HG02642 (cell line): ENCODE data around the gene SORCS3.
"Not testable (repeated sequence)": the region's sequence is repeated elsewhere in the genome, so short reads cannot be mapped to it uniquely, and the experiment has no call there.

Source experiments
- ATAC-seq: cut with Tn5 transposase; IDR thresholded peaks from one replicate; pipeline ENCODE4 v1.9.1; 2021; ENCODE audit warnings: mild to moderate bottlenecking; ENCODE audit not compliant: unreplicated experiment, poor library complexity

Gene SORCS3

DNA sequence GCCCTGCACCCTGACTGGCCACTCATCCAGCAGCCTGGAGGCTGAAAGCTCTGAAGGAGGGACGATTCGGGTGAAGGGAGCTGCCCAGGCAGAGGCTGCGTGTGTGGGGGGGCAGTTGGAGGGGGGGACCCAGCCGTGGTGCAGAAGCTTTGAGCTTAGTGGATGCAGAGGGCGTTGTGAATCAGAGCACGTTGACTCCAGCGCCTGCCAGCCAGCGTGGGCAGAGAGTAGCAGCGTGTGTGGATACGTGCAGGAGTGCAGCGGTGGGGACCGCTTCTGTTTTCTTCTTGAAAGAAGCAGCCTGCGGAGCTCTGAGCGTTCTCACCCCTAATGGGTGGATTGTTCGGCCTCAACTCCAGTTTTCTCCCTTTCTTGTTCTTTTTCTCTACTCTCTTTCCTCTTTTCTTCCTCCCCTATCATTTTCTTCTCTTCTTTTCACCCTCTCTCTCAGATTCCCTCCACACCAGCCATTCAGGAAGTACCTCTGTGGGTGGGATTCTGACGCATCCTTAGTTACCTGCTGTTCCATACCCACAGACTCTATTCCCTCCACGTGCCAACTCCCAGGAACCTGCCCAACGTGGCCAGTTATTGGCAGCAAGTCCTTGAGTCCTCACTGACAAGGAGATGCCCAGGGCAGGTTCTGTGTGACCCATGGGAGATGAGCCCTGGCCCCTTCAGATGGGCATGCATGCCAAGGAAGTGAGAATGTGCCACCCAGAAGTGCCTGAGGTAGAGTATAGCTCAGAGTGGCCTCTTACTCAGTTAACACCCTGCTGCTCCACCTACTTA, 47.4 kb downstream of the SORCS3 start:
- no peak for ATAC-seq

DNA sequence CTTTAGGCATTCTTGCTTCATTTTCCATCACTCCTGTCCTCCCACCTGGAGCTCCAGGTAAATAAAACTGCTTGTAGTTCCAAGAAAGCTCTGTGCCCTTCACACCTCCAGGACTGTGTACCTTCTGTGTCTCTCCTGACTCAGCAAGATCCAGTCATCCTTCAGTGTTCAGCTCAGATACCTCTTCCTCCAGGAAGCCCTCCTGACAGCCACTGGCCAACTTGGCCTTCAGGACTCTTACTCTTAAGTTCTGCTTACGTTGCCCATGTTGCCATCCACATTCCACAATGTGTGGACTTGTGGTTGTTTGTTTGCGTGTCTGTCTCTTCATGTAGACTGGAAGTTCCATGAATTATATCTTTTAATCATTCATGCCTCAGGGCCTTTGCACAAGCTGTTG, 48.0 kb downstream of the SORCS3 start:
- no peak for ATAC-seq

DNA sequence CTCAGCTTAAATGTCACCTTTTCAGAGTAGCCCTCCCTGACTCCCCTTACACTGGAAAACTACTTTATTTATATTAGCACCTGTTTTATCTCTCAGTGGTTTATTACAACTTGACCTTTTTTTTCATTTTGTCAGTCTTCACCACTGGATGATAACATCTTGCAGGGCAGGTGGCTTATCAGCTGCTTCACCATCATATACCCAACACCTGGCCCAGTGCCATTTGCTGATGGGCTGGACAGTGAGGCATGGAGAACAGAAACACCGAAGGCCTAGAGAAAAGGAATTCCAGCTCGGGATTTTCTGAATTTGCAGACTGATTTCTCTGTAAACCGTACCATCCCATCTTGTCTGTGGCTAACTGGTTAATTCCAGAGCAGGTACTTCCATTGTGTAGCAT, 48.5 kb downstream of the SORCS3 start:
- no peak for ATAC-seq

DNA sequence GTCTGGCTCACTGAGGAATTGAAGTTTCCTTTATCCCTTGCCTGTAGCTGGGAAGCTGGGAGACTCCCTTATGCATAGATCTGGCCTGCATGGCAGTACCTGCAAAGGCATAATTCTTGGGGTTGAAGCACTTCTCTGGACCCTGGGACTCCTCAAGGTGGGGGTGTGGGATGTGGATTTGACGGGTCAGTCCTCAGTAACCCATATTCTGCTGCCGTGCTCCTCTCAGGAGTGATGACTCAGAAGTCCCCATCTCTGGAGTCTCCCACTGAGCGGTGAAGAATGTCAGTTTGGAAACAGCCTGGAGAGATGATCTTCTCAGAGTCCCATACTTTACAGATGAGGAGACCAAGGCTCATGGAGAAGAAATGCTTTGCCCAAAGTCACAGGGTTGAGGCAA, 49.0 kb downstream of the SORCS3 start:
- no peak for ATAC-seq

DNA sequence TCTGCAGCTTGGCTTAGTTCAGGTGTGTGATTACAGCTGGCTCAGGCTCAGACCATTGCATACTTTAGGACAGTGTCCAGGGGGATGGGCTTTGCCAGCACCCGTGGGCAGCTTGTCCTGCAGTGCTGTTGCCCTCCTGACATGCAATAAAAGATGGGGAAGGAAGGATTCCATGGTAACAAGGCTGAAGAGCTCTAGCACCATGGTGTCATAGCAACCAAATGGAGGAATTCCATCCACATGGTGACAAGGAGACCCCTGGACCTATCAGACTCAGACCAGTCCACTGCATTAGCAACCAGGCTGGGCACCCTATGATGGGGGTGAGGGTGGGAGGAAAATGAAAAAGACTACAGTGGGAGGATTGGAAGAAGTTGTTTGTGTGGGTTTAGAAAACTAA, 49.9 kb downstream of the SORCS3 start:
- ATAC-seq, result no peak

DNA sequence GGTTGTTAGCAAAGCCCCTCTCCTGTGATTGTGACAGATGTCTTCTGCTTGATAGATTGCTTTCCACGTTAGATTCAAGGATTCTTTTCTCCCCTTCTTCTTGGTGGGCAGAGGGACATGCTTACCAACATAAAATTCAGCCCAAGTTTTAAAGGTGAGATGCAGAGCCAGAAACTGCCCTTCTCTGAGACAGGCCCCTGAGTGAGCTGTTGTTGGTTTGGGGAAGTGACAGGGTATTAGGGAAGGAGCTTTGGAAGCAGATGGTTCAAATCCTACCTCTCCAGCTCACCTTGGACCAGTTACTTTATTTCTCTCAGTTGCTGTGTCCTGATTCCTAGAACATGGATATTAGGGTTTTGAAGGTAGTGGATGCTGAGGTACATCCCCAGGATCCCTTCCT, 53.0 kb downstream of the SORCS3 start:
- no peak for ATAC-seq

DNA sequence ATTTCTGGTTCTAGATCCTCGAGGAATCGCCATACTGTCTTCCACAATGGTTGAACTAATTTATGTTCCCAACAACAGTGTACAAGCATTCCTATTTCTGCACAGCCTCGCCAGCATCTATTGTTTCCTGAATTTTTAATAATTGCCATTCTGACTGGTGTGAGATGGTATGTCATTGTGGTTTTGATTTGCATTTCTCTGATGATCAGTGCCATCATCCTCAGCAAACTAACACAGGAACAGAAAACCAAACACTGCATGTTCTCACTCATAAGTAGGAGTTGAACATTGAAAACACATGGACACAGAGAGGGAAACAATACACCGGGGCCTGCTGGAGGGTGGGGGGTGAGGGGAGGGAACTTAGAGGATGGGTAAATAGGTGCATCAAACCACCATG, 62.2 kb downstream of the SORCS3 start:
- not testable (repeated sequence) for ATAC-seq

DNA sequence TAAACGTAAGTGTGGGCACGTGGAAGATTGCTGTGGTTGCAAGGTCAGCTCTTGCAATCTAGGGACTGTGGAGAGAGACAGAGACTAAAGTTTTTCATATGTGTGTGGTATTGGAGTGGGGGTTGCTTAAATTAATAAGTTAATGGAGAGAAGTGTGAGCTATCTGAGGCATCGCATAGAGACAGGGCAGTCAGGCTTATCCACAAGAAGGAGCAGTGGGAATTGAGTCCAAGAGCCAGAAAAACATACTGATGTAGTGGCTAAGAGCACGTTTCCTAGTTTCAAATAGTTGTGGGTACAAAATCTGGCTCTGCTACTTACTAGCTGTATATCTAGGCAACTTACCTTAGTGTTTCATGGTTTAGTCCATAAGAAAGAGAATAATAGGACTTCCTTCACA, 65.8 kb downstream of the SORCS3 start:
- no peak for ATAC-seq

DNA sequence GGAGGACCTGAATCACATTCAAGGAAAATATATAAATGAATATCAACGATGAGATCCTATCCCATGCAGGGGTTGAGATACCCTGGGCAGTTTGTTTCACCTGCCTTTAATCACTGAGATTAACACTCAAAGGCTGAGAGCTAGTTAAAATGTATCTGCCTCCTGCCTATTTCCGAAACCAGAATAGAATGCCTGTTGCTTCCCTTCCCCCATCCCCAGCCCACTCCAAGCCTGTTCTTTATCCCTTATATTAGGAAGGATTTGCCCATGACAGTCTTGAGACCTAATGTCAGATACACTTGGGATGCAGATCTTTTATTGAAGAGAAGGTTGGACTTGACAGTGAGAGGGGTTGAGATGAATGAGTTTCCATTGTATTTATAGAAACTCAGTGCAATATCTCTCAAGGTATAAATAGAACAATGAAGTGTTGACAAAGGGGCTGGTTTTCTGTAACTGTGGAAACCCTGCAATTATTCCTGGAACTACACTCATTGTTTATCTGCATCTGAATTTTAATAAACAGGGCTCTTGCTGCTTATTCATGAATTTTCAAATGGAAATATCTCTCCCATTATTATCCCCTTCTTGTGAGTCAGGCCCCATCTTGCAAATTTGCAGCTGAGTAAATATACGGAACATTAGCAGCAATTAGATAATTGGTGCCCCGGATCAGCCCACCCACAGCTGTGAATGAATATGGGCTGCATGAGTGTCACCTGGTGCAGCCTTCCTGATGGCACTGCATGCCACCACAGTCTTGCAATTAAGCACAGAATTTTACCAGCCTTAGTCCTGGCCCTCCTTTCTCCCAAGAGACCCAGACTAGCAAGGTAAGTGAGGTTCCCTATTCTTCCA, 66.7 kb downstream of the SORCS3 start:
- no peak for ATAC-seq

DNA sequence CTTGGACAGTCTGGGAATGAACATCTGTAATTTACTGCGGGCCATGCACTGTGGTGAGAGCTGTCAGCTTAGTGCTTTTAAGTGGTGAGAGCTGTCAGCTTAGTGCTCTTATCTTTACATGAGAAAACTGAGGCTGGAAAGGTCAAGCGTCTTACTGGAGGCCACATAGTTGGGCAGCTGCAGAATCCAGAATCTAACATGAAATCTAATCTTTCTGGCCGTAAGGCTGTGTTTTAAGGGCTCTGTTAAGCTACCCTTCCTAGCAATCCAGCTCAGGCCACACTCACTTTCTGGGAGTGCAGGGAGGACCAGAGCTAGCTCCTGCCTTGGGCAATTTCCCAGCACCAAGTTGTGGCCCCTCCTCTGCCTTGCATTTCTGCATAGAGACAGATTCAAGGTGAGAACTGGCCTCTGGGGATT, 70.2 kb downstream of the SORCS3 start:
- ATAC-seq, result no peak

DNA sequence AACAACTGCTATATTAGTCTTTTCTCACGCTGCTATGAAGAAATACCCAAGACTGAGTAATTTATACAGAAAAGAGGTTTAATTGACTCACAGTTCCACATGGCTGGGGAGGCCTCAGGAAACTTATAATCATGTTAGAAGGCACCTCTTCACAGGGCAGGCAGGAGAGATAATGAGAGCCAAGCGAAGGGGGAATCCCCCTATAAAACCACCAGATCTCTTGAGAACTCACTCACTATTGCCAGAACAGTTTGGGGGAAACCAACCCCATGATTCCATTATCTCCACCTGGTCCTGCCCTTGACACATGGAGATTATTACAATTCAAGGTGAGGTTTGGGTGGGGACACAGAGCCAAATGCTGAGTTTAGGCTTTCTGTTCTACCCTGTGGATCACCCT, 89.5 kb downstream of the SORCS3 start:
- ATAC-seq, result not testable (repeated sequence)

DNA sequence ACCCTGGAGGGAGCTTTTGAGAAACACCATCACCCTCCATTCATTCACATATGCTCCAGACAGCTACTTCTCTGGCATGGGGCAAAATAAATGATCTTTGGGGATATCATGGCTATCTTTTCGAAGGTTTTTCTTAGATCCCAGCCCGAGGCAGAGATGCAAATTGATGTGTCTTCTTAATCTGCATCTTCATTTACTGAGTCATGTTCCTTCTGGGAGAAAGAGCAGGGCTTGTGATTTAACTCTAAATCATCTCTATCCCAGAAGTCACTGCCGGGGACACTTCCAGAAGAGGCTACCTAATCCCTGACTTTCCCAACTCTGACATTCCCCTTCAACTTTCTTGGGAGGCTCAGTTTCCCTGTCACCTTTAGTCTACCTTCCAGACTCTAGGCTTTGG, 90.1 kb downstream of the SORCS3 start:
- no peak for ATAC-seq

DNA sequence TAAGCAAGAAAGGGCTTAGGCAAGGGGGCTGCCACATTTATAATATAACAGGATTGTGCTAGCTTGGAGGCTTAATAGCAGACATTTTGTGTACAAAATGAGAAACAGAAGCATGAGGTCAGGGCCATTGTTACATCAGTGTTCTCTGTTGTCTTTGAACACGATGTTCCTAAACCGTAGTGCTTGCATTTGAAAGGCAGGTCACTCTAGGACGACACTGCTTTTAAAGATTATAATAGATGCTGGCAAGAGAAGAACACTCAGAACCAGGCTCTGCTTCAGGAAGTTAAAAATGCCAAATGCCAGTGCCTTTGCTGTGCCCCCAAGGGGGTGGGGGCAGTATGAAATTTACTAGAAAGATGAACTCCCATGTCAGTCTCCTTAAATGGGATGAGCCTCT, 91.1 kb downstream of the SORCS3 start:
- no peak for ATAC-seq

DNA sequence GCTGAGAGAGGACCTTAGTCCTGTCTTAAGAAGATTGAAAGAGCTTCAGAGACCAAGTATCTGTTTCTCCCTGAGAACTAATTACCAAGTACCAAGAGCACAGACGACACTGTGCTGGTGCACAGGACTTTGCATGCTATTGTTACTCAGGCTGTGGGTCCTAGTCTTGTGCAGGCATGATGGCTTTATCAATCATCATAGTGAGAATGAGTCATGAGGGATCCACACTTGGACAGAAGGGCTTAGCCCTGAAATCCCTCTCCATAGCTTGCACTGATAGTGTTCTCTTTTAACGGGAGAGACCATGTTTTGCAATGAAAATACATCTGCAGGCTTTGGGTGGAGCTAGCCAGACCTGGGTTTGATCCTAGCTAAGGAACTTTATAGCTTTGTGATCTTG, 93.3 kb downstream of the SORCS3 start:
- no peak for ATAC-seq

DNA sequence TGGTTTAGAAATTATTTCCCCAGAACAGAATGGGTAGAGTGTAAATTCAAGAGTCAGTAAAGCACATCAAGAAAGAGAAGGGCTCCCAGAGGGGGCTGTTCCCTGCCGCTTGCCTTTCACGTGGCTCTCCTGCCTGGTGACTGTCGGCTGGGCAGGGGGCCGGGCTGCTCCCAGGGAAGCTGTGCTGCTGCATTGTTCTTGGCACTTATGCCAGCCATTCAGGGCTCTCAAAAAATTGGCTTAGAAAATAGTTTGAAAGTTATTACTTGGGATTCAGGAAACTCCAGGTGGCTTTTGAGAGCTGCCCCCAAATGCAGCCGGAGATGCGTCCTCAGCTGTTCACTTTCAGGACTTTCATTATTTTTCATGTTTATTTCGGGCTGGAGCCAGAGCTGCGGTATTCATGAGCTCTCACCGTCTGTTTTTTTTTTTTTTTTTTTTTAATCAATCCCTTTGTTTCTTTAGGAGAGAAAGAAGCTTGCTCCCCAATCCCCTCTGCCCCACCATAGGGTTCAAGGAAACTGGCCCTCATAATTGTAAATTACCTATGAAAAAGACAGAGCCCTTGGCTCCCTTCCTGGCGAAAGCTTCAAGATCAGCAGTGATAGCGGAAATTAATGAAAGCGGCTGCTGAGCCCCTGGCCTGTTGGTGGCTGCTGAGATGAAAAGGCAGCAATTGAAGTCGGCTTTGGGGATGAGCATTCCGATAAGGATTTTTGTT, 94.1 kb downstream of the SORCS3 start:
- ATAC-seq, result no peak

DNA sequence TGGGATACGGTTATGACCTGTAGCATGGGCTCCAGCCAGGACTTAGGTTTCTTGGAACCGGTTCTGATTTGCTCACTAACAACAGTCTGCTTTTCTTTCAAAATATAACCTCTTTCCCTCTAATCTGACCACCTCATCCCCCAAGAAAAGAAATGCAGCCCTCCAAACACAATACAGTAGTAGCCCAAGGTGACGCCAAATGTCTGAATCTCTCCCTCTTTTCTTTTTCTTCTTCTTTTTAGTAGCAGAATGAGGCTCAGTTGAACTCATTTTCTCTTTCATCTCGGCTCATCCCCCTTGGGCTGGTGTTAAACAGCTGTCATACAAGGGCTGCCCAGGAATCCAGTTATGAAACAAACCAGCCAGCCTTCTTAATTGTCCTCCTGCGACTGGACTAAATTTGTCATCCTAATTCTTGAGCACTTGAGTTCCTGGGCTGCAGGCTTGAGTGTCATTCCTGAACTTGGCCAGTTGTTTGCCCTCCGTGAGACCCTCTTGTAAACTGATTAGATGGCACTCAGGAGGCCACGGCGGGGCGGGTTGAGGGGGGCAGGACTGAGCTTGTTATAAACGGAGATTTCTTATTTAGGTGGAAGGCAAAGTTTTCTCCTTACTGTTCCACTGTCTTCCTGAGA, 94.8 kb downstream of the SORCS3 start:
- ATAC-seq, result no peak

DNA sequence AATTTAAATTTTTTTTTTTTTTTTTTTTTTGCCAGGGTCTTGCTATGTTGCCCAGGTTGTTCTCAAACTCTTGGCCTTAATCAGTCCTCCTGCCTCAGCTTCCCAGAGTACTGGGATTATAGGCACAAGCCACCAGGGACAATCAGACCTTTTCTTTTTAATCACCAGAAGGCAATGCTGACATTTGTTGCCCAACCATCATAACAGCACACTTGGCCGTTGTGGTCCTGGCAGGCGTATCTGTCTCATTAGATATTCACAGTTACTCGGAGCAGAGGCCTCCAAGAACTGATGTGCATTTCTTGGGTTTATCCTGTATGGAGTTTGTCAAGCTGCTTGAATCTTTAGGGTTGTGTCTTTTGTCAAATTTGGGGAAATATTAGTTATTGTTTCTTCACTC, 100.0 kb downstream of the SORCS3 start:
- ATAC-seq, result no peak

DNA sequence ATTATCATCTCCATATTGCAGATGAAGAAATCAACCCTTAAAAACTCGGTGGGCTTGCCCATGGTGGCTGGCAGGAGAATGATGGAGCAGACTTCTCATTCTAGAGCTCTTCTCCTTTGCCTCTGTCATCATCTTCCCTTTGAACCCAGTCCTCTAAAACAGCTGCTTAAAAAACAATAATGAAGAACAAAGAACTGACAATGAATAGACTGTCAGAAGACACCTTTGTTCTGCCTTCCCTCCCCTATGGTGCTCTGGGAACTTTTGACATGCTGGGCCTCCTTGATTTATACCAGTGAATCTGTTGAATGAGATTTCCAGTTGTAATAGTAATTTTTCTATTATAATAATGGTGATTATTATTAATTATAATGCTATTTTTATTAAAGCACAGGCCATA, 103.0 kb downstream of the SORCS3 start:
- no peak for ATAC-seq

DNA sequence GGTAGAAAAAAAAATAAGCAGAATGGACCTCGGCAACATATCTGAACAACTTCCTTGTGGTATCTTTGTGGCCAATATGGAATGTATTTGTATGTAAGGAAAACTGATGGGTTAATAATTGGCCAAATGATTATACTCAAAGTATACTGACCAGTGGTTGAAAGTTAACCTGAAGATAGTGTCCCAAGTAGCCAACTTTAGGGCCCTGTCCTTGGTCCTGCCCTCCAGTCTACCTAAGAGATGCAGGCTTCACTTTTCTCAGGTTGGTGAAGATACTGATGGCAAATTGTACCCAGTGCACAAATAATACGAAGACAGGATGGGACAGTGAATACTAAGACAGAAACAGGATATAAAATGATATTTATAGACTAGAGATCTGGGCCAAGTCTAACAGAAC, 109.2 kb downstream of the SORCS3 start:
- no peak for ATAC-seq

DNA sequence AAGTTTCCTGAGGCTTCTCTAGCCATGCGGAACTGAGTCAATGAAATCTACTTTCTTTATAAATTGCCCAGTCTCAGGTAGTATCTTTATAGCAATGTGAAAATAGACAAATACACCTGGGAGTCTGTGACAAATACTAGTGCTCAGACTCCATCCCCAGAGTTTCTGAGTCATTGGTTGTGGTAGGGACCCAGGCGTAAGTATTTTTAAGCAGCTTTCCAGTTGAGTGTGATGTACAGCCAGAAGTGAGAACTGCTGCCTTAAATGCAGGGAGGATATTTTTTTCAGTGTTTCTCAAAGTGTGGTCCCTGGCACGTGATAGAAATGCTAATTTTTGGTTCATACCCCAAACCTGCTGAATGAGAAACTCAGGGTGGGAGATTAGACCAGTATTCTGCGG, 121.7 kb downstream of the SORCS3 start:
- ATAC-seq, result no peak

DNA sequence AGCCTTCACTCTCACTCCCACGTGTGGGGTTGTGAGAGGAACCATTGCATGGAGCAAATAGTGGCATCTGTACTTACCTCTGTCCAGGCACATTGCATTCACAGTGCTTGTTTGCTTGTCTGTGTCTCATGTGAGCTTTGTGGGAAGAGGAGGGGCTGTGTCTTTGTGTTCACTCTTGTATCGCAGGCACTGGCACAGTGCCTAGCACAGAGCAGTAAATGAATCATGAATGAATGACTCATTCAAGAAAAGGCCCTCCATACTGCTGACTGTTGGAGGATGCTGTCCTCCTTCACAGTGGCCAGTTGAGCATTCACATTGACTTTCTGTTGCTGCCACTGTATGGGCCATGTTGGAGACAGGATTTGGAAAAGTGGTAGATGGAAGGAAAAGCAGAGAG, 125.3 kb downstream of the SORCS3 start:
- ATAC-seq, result peak; percentile 56
